GM06990 (cell line): ENCODE measurements around the gene FGD3.

Source experiments
- DNase-seq: peaks from one replicate; pipeline ENCODE4 v3.0.0-alpha.2; 2011; ENCODE audit not compliant: insufficient read length; ENCODE audit errors: extremely low read depth
- H3K27me3 ChIP-seq: replicated peaks from 2 replicates; pipeline ENCODE4 v1.6.0; 2011; ENCODE audit warnings: low read length; ENCODE audit not compliant: control insufficient read depth, insufficient read depth
- H3K36me3 ChIP-seq: 2 replicates; pipeline ENCODE4 v1.5.1; 2011; ENCODE audit warnings: low read length; ENCODE audit not compliant: control insufficient read depth, insufficient read depth
- H3K4me3 ChIP-seq: replicated peaks from 2 replicates; pipeline ENCODE4 v1.5.1; 2011; ENCODE audit warnings: low read depth, mild to moderate bottlenecking, control low read depth, low read length
- CTCF ChIP-seq: IDR thresholded peaks from 2 replicates; pipeline ENCODE4 v1.5.1; 2011; ENCODE audit warnings: low read length, control low read depth, mild to moderate bottlenecking, inconsistent platforms; ENCODE audit not compliant: insufficient read depth, poor library complexity, severe bottlenecking

The FGD3 gene

DNA sequence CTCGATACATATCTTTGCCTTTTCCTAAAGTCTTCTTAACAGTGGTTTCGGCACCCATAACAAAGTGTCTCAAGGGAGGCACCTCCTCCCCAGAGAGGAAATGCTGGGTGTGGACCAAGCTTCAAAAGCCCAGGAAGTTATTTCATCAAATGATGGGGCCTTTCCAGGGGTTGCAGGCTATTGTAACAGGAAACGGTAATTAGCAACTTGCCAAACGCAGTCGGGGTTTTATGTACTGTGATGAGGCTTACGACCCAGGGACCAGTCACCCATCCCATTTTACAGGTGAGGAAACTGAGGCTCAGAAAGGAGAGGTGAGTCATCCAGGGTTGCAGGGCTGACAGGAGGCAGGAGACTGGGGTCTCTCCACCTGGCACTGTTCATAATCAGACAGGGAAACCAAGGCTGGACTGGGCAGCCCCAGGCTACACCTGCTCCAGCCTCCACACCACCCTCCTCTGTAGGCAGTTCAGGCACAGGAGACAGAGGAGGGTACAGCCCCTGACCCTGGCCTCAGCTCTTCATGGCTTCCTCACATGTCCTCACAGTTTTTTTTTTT lies 81.2 kb downstream of the FGD3 start:
- no peak overlapping the region for H3K4me3 ChIP-seq
- TF ChIP-seq CTCF = no peak
- no peak for DNase-seq
- peaks cover 7% of the 10 kb centered on the region for H3K36me3 ChIP-seq
- no peaks in the 10 kb centered on the region for H3K27me3 ChIP-seq

DNA sequence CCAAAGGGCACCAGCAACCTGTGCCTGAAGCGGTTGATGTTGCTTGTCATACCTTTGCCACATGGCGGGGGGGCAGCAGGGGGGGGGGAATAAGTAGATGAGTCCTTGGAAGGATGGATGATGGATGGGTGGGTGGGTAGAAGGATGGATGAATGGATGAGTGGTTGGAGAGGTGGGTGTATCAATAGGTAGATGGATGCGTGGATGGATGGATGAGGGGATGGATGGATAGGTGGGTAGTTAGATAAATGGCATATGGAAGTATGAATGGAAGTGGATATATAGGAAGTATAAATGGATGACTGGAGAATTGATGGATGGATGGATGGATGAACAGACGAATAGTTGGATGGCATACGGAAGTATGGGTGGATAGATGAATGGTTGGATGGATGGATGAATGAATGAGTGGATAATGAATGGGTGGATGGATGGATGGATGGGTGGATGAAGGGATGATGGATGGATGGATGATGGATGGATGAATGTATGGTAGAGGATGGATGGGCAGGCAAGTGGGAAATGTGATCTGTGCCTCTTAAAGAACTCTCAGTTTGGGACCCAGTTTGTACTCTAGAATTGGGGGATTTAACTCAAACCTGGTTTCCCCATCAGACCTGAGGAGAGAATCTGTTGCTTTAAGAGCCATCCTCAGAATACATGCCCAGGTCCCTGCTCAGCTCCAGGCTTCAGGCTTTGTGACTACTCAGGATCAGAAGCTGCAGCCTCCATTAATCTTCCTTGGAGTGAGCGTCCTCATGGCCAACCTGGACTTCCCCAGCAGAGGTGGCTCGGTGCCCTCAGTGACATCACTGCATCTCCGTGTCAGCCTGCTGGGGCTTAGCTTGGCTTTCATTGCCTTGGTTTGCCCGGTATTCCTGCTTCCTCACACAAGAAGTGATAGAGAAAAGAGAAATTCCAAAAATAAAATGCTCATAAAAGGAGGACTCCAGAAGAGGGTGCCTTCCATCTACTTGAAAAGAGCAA lies 83.6 kb downstream of the FGD3 start:
- Histone ChIP-seq H3K27me3 (no peaks in the 10 kb centered on the region), H3K36me3 (peaks cover 2% of the 10 kb centered on the region), H3K4me3 (no peak overlapping the region)
- TF ChIP-seq CTCF = no peak
- DNase-seq = no peak

DNA sequence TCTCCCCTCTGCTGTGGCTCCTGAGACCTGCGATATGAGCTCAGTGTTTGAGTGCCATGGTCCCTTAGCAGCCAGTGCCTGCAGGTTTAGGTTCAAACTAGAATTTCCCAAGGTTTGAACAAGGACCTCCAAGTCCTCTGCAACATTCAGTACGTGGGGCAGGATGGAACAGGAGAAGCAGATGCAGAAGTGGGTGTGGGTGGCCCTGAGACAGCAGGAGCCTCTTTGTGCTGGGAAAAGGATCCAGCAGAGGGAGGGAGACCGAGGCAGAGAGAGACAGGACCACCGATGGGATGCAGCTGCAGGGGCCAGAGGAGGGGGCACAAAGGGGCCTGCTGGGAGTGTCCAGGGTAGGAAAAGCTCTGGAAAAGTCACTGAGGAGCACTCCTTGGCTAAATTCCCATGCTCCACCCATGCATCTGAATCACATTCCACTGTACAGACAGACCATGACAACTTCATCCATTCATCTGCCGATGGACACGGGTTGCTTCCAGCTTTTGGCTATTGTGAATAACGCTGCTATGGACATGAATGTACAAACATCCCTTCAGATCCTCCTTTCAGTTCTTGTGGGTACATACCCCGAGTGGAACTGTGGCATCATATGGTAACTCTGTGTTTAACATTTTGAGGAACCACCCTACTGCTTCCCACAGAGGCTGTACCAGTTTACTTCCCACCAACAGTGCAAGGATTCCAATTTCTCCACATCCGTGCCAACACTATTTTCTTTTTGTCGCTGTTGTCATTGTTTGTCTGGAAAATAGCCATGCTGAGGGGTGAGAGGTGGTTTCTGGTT lies 84.5 kb downstream of the FGD3 start:
- peaks cover 2% of the 10 kb centered on the region for H3K36me3 ChIP-seq
- H3K4me3 ChIP-seq = no peak overlapping the region
- no peak for TF ChIP-seq CTCF
- H3K27me3 ChIP-seq = no peaks in the 10 kb centered on the region
- no peak for DNase-seq

DNA sequence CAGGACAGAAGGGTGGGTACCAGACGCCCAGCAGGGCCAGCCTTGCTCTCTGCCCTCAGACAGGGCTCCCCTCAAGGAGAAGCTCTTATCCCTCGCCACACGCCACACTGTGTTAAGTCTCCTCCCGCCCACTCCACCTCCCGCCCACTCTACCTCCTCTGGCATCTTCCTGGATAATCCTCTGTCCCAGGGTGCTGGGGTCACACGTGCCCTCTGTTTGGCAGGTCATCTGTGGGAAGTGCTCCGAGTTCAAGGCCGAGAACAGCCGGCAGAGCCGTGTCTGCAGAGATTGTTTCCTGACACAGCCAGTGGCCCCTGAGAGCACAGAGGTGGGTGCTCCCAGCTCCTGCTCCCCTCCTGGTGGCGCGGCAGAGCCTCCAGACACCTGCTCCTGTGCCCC lies 85.2 kb downstream of the FGD3 start:
- Histone ChIP-seq H3K27me3 (no peaks in the 10 kb centered on the region), H3K4me3 (no peak overlapping the region), H3K36me3 (peaks cover 2% of the 10 kb centered on the region)
- no peak for DNase-seq
- TF ChIP-seq CTCF = no peak

GRCh38 chr9:93033531-93033930 lies 86.2 kb downstream of the FGD3 start:
- no peaks in the 10 kb centered on the region for H3K27me3 ChIP-seq
- no peak for DNase-seq
- H3K36me3 ChIP-seq = peaks cover 2% of the 10 kb centered on the region
- H3K4me3 ChIP-seq = no peak overlapping the region
- no peak for TF ChIP-seq CTCF
